A549 (cell line): ENCODE measurements around the gene FAM53C. TPM values are rescaled to one million over a fixed set of nuclear protein-coding genes. Genes with fewer than 3 reads are reported as not detected.

ENCODE experiments used
- ATAC-seq, 2 experiments: fragments of 200-7000 bp in 1 of 2; fragments of >200 bp in 1 of 2; cut with Nextera tagmentation in 1 of 2; cut with Tn5 transposase in 1 of 2; 3 replicates each; pipeline versions ENCODE4 v1.8.0 to v1.9.1; 2018 to 2020; ENCODE audit warnings: mild to moderate bottlenecking in 1 of 2, moderate library complexity in 1 of 2
- CTCF ChIA-PET: fragments of 300-600 bp; sonication (Branson Sonifier 250); formaldehyde crosslinking; extraction: SDS; loops from one replicate; lab custom pipeline; 2021; ENCODE audit warnings: antibody characterized with exemption, inconsistent platforms; lab: Yijun Ruan, JAX
- POLR2A ChIA-PET: fragments of 350-600 bp; formaldehyde crosslinking; extraction: SDS; loops from one replicate; lab custom pipeline; 2021; ENCODE audit warnings: antibody characterized with exemption, inconsistent platforms; lab: Yijun Ruan, JAX
- DNase-seq, 2 experiments: peaks; one replicate each; pipeline versions ENCODE4 v3.0.0 to v3.0.0-alpha.2; 2011 to 2016; ENCODE audit warnings: low read depth in 1 of 2, low spot score in 1 of 2
- FAIRE-seq: peaks from 2 replicates; lab custom pipeline; 2011; peaks lifted over from hg19 to GRCh38; lab: Jason Lieb, UNC
- H3K27ac ChIP-seq, 2 experiments: fragments of >200 bp; sonication (Bioruptor Twin); formaldehyde crosslinking; 3 replicates each; pipeline ENCODE4 v1.5.1; 2016 to 2017
- H3K4me1 ChIP-seq: fragments of >200 bp; sonication (Bioruptor Twin); formaldehyde crosslinking; 3 replicates; pipeline ENCODE4 v1.6.1; 2016
- H3K4me2 ChIP-seq: fragments of >200 bp; sonication (Bioruptor Twin); formaldehyde crosslinking; 3 replicates; pipeline ENCODE4 v1.6.1; 2016
- H3K4me3 ChIP-seq: fragments of >200 bp; sonication (Bioruptor Twin); formaldehyde crosslinking; 3 replicates; pipeline ENCODE4 v1.5.1; 2016
- H3K9me3 ChIP-seq: fragments of >200 bp; sonication (Bioruptor Twin); formaldehyde crosslinking; 3 replicates; pipeline ENCODE4 v1.6.1; 2016
- CEBPB ChIP-seq, 2 experiments: fragments of >200 bp in 1 of 2; sonication (Bioruptor Twin) in 1 of 2; formaldehyde crosslinking in 1 of 2; IDR thresholded peaks; 2 replicates each; pipeline ENCODE4 v1.6.1; 2012 to 2016
- CHD2 ChIP-seq: fragments of 150-350 bp; IDR thresholded peaks from 2 replicates; pipeline ENCODE4 v1.6.1; 2014; ENCODE audit warnings: low read length; ENCODE audit not compliant: partially characterized antibody
- EHF ChIP-seq: fragments of 250-450 bp; sonication (Bioruptor Pico); IDR thresholded peaks from 2 replicates; pipeline ENCODE4 v1.5.0; 2020; ENCODE audit warnings: mild to moderate bottlenecking
- FOSL2 ChIP-seq, 2 experiments: fragments of 450-650 bp in 1 of 2; fragments of >200 bp in 1 of 2; sonication (Bioruptor Twin) in 1 of 2; formaldehyde crosslinking; IDR thresholded peaks; 2 replicates each; pipeline versions ENCODE4 v1.5.0 to v1.6.1; 2016 to 2020; ENCODE audit warnings: mild to moderate bottlenecking in 1 of 2, moderate library complexity in 1 of 2
- MAZ ChIP-seq: fragments of 150-350 bp; IDR thresholded peaks from 2 replicates; pipeline ENCODE4 v1.6.1; 2014; ENCODE audit warnings: antibody characterized with exemption, low read depth, low read length, borderline replicate concordance
- NPAS2 ChIP-seq: fragments of 250-450 bp; sonication (Bioruptor Pico); IDR thresholded peaks from 2 replicates; pipeline ENCODE4 v1.8.0; 2022; ENCODE audit warnings: mild to moderate bottlenecking, moderate library complexity, borderline replicate concordance
- PHF8 ChIP-seq: fragments of 200-600 bp; sonication (generic); IDR thresholded peaks from 2 replicates; pipeline ENCODE4 v1.6.1; 2016; ENCODE audit warnings: low read depth, mild to moderate bottlenecking, antibody characterized with exemption, moderate library complexity, borderline replicate concordance
- SMC3 ChIP-seq: fragments of >200 bp; sonication (Bioruptor Twin); formaldehyde crosslinking; IDR thresholded peaks from 3 replicates; pipeline ENCODE4 v1.6.1; 2018; ENCODE audit warnings: inconsistent platforms
- WGBS: methylation state at CpG from one replicate; pipeline ENCODE4 v1.1.6; 2017; ENCODE audit errors: missing lambda C conversion rate; 5-methylcytosine and 5-hydroxymethylcytosine counted together
- polyA plus RNA-seq, 4 experiments: library from polyadenylated mRNA; depleted of rRNA in 3 of 4; stranded (reverse); fragments of >200 nt; fragmentation: RNase III in 1 of 4; extraction: RNeasy Plus Mini Kit Qiagen cat#74134 plus additional on column Dnase treatment in 1 of 4; gene quantifications; 2 replicates in 3 of 4; 3 replicates in 1 of 4; pipeline ENCODE4 v1.2.3, GENCODE V29; 2011 to 2017
- TF ChIP-seq, protein P1 (sequence below): fragments of 450-650 bp; IDR thresholded peaks from 2 replicates; pipeline ENCODE4 v1.6.1; 2014; ENCODE audit warnings: antibody characterized with exemption
- TF ChIP-seq, protein P2 (sequence below): fragments of >200 bp; sonication (Bioruptor Twin); formaldehyde crosslinking; IDR thresholded peaks from 3 replicates; pipeline ENCODE4 v1.6.1; 2016

FAM53C gene
- polyA plus RNA-seq, 2 of the 4 experiments (the other 2 are of a cell fraction): 24.7 to 24.9 TPM

DNA sequence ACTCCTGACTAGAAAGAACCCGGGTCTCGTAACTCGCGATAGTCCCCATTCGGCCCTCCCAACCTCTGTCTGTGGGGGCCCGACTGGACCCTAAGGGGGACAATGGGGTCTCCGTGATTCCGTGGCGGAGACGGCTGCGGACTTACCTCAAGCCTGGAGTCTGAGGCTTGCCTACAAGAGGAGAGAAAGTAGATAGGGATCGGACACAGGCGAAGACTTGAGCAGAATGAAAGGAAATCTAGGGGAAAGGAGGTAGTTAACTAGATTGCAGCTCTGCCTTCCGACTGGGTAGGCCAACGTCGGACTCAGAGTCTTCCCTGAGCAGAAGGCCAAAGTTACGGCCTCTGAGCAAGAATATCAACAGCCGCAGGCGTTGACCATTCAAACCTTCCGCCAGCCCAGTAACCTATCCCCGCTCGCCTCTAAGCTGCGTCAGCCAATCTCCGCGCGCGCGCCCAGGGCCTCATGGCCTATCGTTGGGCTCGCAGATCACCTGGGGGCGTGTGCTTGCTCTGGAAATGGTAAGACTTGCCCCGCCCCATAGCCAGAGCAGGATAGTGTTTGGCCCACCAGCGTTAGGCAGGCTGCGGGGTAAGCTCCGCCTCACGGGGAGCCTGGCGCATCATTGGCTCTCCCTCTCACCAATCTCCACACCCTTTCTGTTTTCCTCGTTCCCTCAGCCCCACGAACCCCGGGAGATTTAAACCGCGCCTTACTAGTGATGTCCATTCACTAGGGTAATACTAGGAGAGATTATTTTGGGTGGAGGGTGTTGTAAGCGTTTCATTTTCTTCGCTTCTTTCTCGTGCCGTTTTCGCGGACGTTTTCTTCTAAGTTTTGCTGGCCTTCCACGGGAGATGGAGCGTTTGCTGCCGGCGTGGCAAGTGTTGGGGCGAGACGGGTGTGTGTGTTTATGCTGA, 6.4 kb upstream of the FAM53C start, which contains the start of gene CDC25C (continued):
- TF ChIP-seq, protein P1, sequence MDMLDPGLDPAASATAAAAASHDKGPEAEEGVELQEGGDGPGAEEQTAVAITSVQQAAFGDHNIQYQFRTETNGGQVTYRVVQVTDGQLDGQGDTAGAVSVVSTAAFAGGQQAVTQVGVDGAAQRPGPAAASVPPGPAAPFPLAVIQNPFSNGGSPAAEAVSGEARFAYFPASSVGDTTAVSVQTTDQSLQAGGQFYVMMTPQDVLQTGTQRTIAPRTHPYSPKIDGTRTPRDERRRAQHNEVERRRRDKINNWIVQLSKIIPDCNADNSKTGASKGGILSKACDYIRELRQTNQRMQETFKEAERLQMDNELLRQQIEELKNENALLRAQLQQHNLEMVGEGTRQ: peak; percentile 44; the same call in 1 of the 2 replicates
- TF ChIP-seq, all 56 proteins: peak for 10

GRCh38 chr5:138334867-138335447, 3.1 kb upstream of the FAM53C start:
- POLR2A ChIA-PET: no interaction called here

GRCh38 chr5:138336952-138337684, 948 bp upstream of the FAM53C start:
- TF ChIP-seq EHF (CRISPR knock-in tag) (no peak), FOSL2 (IDR thresholded peaks at IDR 0.05) (no peak), FOSL2 (CRISPR knock-in tag; IDR thresholded peaks at IDR 0.05) (peak; percentile 51; the same call in 1 of the 2 replicates), CEBPB (IDR thresholded peaks at IDR 0.05) (peak; percentile 18 to 63; a peak in 1 of 4 replicates), CHD2 (peak; percentile 68), PHF8 (peak; percentile 99), MAZ (0 out of 2 replicates have a peak, but pooled peaks have one; percentile 60), NPAS2 (CRISPR knock-in tag) (no peak)
- TF ChIP-seq, protein P2, sequence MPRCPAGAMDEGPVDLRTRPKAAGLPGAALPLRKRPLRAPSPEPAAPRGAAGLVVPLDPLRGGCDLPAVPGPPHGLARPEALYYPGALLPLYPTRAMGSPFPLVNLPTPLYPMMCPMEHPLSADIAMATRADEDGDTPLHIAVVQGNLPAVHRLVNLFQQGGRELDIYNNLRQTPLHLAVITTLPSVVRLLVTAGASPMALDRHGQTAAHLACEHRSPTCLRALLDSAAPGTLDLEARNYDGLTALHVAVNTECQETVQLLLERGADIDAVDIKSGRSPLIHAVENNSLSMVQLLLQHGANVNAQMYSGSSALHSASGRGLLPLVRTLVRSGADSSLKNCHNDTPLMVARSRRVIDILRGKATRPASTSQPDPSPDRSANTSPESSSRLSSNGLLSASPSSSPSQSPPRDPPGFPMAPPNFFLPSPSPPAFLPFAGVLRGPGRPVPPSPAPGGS: 0 out of 3 replicates have a peak, but pooled peaks have one; percentile 34
- 34% methylated on average over 13 of the region's 13 CpGs for WGBS
- H3K9me3 ChIP-seq: no peaks in the 10 kb centered on the region
- H3K4me2 ChIP-seq: peak overlapping the region; percentile 96
- peaks cover 26% of the 10 kb centered on the region; the same call in 2 of the 3 replicates for H3K4me1 ChIP-seq
- peak; percentile 81 to 87 for DNase-seq
- POLR2A ChIA-PET: interaction anchor here (1.1 to 3.6 kb wide), 3 partner anchors 16 to 206 kb away, joined by 5 to 68 read pairs (median 6); partner anchors contain the start of genes EGR1, ETF1 and KDM3B
- peak overlapping the region; percentile 92 to 99 for H3K27ac ChIP-seq
- CTCF ChIA-PET: interaction anchor here (1.2 to 13.3 kb wide), 2 partner anchors 16 to 157 kb away, joined by 5 to 197 read pairs; partner anchors contain the start of gene KDM3B
- H3K4me3 ChIP-seq: peak overlapping the region; percentile 82
- peak; percentile 50 to 76 for ATAC-seq
- FAIRE-seq: no peak

More at GRCh38 chr5:138334867-138335447, 3.1 kb upstream of the FAM53C start:
- DNase-seq: peak in 1 of 2 experiments; percentile 46
- Histone ChIP-seq H3K4me3 (no peak overlapping the region), H3K4me2 (no peak overlapping the region), H3K27ac (no peak overlapping the region), H3K9me3 (no peaks in the 10 kb centered on the region), H3K4me1 (peaks cover 32% of the 10 kb centered on the region; the same call in 2 of the 3 replicates)
- WGBS: 55% methylated on average over 3 of the region's 3 CpGs
- TF ChIP-seq FOSL2 (IDR thresholded peaks at IDR 0.05) (no peak), FOSL2 (CRISPR knock-in tag; IDR thresholded peaks at IDR 0.05) (peak; percentile 18; the same call in 1 of the 2 replicates), NPAS2 (CRISPR knock-in tag) (no peak), SMC3 (no peak)
- no peak for FAIRE-seq
- CTCF ChIA-PET: interaction anchor here (0.9 to 13.3 kb wide), 4 partner anchors 14 to 128 kb away, joined by 3 to 197 read pairs (median 4); partner anchors contain the start of gene KDM3B
- no peak for ATAC-seq
